Measurements from ENCODE around the gene LRRC75A.
"Not testable (repeated sequence)": the region's sequence is repeated elsewhere in the genome, so short reads cannot be mapped to it uniquely, and the experiment has no call there.

LRRC75A gene

DNA sequence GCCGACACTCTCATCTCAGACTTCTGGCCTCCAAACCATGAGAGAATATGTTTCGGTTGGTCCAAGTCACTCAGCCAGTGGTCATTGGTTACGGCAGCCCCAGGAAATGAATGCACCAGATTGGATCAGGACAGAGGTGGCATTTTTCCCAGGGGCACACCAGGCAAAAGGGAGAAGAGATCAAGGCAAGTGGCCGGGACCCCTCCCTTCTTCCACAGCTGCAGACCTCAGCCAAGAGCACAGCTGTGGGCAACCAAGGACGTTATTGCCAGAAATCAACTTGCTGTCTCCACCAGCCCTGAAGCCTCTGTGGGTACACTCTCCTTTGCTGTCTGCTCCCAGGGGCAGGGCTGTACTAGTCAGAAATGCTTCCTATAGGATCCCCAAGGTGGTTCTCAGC, 20.7 kb downstream of the LRRC75A start:
- no peak for DNase-seq

DNA sequence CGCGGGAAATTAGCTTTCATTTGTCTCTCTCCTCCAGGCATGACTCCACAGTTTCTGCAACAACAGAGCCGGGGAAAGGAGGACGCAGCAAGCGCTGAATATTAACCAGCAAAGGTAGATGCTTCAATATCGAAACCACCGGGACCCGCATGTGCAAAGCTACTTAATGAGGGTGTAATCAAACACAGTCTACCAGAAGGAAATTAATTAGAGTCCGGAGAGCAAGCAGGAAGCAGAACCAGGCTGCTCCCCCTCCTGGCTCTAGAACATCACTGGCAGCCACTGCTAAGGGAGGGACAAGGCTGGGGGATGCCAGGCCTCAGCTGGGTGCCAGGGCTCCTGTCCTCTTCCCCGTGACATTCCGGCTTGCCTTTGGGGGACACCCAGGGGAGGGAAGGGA, 21.7 kb downstream of the LRRC75A start:
- no peak for DNase-seq

DNA sequence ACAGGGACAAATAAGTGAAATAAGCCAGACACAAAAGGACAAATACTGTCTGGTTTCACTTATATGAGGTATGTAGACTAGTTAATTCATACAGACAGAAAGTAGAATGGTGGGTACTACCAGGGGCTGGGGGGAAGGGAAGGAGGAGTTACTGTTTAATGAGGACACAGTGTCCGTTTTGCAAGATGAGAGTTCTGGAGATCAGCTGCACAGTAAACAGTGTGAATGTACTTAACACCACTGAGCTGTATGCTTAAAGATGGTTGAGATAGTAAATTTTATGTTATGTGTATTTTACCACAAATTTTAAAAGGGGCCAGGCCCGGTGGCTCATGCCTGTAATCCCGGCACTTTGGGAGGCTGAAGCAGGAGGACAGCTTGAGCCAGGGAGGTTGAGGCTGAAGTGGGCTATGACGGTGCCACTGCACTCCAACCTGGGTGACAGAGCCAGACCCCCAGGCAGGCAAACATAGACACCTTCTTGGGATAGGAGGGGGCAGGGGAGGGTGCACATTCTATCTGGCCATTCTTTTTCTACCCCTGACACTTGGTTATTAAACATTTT, 23.5 kb downstream of the LRRC75A start:
- no peak for DNase-seq

DNA sequence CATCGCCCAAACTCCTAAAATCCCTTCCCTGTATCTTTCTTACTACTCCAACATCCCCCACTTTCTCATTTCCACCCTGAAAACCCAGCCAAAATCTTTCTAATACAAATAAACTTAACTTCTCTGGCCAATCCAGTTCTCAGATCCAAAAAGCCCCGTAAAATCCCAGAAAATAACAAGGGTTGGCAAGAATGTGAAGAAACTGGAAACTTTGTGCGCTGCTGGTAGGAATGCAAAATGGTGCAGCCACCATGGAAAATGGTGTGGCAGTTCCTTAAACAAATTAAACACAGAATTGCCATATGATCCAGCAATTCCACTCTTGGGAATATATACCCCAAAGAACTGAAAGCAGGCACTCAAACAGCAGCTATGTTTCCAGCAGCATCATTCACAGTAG, 24.1 kb downstream of the LRRC75A start:
- DNase-seq = no peak

DNA sequence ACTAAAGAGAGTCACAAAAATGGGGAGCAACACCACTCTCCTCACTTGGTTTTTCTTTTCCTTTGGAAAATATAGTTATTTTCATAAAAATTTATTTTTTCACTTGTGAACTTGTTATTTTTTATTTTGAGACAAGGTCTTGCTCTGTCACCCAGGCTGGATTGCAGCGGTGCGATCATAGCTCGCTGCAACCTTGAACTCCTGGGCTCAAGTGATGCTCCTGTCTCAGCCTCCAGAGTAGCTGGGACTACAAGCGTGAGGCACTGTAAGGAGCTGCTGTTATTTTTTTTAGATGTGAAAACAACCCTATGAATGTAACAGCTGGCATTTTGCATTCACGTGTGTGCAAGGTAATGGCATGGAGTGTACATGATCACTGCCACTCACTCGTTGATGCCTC, 24.9 kb downstream of the LRRC75A start:
- no peak for DNase-seq

DNA sequence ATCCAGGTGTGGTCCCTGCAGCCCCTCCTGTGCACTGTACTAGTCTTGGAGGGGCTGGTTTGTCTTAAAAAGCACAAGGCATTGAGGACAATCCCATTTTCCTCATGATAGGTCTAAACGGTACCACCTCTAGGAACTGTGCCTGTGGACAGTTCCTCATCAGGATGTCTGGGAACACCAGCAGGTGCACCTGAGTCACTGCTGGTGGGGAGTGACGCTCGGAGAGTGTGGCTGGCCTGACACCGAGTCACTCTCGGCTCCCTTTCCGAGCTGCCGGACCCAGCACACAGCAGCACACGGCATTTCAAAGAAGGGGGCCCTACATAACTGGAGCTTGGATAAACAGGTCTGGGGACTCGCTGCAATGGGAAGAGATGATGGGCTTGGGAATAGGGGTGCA, 25.6 kb downstream of the LRRC75A start:
- no peak for DNase-seq

DNA sequence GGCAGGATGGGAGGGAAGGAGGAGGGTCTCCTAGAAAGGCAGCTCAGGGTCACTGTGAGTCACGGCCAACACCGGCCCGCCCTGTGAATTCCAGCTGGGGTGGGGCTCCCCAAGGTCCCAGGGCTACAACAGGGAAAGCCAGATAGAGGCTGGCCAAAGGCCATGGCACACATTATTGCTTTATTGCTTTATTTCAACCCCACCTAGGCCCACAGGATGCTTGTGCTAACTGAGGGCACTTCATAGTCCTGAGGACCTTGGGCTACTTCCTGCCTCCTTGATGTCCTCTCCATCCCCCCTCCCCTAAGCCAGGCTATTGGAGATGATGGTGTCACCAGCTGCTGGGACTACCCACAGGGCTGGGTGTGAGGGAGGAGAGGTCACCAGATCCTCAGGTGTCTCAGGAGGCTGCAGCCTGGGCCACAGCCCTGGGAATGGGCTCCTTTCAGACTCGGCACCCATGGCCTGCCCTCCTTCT, 26.1 kb downstream of the LRRC75A start:
- DNase-seq = no peak

DNA sequence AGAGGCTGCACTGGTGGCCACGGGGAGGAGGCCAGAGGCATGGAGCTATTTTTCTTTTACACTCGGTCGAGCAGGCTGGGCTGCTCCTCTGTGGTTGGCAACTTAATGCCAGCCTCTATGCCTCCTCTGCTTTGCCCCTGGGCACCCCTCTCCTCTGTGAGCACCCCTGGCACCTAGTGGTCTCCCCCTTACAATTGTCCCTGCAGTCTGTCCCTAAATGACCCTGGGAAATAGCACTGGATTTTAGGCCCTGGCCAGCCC, 27.0 kb downstream of the LRRC75A start:
- DNase-seq = no peak

DNA sequence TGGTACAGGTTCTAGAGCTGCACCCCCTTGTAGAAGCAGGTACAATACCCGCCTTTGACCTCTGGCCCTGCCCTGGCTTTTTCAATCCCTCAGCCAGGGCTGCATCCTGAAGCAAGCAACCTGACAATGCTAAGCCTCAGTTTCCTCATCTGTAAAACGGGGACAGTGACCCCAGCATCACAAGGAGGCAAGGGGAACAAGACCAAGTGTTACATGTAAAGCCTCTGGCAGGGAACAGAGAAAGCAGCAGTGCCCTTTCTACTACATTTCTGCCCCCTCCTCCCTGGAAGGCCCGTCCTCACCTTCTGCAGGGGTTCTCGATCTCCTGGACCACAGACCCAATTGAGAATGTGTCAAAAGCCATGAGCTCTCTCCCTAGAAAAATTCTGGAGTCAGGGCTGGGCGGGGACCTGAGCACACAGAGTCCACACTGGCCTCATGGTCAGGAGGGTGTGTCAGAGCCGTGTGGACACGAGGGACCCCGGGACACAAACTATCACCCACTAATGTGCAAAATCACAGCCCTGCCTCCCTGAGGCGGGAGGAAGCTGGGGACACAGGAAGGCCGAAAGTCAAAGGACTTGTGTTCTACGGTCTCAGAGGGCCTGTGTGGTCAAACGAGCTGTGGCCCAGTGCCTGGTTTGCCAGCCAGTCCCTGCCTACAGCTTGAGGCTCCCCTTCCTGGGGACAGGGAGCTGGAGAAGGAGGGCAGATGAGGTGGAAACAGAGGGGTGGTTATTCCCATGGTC, 27.5 kb downstream of the LRRC75A start:
- DNase-seq = no peak

DNA sequence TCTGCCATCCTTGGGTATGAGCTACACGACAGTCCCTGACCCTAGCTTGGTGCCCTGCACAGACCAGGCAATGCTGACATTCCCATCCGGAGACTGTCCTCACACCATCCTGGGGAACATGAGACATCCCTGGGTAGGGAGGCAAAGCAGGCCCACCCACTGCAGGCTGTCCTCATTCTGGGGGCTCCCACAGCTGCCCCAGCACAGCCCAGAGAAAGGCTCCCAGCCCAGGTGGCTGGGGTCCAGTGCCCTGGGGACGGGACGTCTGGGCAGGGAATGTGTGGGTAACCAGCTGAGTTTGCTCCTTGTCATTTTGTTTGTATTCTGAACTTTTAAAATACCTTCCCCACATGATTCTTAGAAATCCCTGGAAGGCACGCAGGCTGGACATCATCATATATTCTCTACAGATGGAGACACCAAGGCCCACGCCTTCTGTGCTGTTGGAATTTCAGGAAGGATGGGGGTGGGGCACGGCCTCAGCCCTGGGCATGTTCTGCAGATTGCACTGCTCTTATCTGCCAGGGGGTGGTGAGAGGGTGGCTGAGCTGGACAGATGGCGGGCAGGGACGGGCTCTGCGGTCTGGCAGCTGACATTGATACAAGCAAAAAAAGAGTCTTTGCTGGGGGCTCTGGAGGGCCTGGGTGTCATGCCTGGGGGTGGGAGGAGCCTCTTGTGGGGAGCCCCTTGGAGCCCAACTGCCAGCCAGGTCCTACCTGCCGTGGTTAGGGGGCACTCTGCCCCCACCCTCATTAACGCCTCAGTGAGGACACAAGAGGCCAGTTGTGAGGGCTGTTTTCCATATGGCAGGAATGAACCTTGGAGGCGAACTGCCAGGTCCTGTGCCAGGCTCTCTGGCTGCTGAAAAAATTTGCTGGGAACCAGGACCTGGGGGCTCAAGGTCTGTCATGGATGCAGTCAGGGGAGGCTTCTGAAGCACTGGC, 28.4 kb downstream of the LRRC75A start:
- DNase-seq = peak; percentile 49

DNA sequence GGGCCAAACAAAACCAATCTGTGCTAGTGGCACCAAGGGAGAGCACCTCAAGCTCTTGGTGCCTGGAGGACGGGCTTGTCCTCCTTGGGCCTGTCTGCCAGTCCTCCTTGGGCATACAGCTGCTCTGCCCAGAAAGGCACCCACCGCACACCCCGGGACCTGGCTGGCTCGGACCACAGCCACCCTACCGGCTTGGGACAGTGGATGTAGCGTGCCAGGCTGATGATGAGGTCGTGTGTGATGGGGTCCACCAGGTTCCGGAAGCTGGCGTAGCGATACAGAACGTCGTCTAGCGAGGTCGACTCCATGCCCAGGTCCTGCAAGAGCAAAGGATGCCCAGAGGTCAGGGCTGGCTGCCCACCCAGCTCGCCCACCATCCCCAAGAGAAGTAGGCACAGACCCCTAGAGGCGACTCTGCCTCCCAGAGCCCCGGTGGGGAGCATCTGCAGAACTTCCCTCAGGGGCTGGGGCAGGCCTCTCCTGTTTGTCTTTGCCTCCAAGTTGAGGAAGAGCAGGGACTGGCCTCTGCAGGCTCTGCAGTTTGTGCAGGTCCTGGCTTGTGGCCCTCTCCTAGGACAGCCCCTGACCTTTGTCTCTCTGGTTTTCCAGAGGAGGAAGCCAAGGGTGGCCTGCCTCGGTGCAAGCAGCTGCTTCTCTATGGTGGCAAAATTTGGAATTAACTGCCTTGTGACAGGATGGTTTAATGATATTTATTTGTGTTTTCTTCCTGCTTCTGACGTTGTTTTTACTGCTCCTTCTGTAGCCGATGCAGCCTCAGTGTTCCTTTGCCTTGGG, 29.7 kb downstream of the LRRC75A start:
- no peak for DNase-seq

DNA sequence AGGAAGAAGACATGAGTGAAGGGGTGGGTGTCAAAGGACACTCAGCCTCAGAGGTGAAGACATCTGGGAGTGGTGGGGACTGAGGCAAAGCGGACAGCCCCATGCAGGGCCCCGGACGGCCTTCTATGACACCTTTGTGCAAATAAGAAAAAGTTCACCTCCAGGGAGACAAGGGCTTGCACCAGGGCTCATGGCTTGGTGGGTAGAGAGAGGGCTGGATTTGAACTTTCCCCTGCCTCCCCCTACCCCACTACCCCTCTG, 30.5 kb downstream of the LRRC75A start:
- no peak for DNase-seq

DNA sequence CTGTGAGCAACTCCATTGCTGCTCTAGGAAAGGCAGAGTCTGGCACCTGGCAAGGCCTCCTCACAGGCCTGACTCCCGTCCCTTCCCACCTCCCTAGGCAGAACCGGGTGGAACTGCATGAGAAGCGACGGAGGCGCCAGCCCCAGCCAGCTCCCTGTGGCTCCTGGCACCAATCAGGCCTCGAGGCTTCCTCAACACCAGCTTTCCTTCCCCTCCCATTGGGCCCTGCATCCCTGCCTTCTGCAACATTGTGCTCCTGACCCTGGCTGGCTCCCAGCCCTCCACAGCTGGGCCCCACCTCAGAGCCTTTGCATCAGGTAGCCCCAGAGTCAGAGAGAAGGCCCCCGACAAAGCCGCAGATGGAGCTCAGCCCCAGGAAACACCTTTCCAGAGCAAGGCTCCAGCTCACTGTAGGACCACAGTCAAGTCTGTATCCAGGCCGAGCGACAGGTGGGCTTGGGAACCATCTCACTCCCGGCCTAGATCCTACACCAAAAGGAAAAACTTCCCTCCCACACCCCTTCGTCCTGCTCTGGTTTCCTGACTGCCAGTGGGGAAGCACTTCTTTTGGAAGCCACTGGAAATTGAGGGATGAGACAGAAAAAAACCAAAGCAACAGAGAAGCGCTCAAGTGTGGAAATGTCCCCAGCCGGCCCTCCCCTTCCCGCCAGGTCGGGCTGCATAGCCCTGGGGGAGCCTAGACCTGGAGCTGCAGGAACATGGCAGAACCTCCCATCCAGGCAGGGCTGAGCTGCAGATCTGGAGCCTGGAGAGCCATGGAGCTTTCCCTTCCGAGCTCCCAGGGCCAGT, 31.0 kb downstream of the LRRC75A start:
- DNase-seq = no peak

DNA sequence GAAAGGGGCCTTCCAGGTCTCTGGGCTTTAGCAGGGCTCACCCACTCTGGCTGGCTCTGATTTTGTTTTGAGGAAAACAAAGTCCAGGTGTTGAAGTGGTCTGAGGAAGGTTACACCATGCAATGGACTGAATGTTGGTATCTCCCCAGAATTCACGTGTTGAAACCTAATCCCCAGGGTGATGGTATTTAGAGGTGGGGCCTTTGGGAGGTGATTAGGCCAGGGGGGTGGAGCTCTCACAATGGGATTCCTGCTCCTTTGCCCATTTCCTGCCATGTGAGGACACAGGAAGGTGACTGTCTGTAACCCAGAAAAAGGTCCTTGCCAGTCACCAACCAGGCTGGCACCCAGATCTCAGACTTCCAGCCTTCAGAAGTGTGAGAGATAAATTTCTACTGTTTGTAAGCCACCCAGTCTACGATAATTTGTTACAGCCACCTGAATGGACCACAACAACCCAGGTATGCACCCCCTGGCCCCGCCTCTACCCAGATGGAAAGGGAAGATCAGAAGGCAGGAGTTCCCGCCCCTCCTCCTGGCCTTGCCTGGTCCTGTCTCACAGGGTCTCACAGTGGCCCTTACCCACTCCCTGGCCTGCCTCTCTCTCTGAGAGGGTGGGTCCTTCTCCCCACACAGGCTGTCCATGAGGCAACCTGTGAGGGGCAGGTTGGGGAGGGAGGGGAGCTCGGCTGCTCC, 32.0 kb downstream of the LRRC75A start:
- no peak for DNase-seq

DNA sequence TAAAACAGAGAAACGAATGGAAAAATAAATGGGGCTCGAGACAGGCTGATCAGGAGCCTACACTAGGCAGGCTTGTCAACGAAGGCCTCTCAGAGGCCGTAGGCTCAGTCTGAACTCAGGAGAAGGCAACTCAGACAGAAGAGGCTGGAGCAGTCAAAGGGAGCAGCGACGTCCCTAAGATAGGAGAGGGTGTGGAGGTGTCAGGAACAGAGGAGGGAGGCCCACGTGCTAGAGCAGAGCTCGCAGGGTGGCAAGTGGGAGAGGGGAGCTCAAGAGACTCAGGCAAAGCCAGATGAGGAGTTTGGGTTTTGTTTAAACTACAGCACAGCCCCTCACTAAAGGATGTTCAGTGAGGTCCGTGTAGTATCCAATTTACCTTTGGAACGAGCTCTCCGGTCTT, 32.7 kb downstream of the LRRC75A start:
- no peak for DNase-seq

DNA sequence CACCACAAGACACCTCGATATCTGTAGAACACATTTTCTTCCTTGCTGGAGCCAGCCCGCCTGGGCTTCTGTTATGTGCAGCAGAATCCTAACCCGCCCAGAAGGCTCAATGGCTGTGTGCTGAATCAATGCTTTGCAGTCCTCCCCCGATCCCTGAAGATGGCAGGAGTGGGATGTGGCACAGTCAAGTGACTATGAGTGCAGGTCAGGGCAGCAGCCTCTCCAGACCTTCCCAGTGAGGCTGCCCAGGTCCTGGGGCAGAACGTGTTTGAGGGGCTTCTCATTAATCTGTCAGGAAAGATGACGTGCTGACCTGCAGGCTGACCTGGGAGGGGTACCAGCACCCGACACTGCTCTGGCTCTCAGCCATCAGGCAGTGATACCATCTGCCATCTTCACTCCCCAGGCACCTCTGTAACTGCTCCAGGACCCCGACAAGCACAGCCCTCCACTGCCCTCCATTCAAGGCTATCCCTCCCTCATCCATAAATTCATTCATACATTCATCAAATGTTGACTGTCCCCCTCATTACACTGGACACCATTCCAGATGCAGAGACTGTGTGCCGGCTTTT, 35.2 kb downstream of the LRRC75A start:
- no peak for DNase-seq

DNA sequence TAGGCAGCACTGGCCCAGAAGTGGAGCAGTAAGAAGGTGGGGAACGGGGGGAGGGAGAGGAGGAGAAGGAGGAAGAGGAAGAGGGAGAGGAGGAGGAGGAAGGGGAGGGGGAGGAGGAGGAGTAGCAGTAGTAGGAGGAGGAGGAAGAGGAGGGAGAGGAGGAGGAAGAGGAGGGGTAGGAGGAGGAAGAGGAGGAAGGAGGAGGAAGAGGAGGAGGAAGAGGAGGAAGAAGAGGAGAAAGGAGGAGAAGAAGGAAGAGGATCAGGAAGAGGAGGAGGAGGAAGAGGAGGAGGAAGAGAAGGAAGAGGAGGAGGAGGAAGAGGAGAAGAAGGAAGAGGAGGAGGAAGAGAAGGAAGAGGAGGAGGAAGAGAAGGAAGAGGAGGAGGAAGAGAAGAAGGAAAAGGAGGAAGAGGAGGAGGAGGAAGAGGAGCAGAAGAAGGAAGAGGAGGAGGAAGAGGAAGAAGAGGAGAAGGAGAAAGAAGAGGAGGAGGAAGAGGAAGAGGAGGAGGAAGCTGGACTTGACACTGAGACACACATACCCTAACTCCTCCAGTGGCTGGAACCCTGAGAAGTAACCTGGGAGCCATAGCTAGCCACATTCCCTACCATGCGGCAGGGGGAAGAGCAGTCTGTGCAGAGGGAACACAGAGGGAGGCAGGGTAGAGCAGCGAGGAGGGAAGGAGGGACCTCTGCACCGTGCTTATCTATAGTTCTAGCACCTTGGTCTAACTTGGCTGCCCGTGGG, 35.8 kb downstream of the LRRC75A start:
- DNase-seq = no peak

DNA sequence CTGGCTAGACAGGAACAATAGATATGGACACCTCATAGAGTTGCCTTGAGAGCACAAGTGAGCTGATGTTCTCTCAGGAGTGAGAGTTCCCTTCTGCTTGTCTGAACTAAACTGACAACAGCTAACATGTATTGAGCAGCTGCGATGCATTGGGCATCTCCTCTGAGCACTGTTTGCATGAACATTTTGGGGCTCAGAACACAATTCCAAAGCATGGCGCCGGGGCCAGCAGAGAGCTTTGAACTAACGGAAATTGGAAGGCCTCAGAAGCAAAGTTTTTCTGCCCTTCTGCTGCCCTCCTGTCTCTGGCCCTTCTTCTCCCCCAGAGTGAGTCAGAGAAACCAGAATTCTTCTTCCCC, 38.5 kb downstream of the LRRC75A start:
- DNase-seq = no peak

DNA sequence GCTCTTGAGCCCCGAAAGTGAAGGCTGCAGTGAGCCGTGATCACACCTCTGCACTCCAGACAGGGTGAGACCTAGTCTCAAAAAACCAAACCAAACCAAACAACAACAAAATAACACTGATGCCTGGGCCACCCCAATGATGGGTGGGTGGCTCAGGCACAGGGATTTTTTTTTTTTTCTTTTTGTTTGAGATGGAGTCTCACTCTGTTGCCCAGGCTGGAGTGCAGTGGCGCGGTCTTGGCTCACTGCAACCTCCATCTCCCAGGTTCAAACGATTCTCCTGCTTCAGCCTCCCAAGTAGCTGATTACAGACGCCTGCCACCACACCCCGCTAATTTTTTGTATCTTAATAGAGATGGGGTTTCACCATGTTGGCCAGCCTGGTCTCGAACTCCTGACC, 39.7 kb downstream of the LRRC75A start:
- DNase-seq = not testable (repeated sequence)

DNA sequence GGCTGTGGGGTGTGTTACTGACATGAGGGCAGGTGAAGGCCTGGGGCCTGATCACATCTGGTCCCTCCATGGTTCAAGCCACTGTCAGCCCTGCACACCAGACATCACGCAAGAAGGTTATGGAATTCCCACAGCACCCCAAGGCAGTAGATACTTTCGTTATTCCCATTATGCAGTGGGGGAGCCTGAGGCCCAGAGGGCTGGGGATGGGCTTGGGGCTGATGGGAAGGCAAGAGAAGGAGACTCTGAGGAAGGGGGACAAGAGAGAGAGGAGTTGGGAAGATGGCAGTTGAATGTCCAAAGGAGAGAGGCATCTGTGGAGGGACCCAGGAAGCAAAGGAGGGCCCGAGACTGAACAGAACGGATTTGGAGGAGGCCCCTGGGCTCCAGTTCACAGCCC, 42.0 kb downstream of the LRRC75A start:
- no peak for DNase-seq

DNA sequence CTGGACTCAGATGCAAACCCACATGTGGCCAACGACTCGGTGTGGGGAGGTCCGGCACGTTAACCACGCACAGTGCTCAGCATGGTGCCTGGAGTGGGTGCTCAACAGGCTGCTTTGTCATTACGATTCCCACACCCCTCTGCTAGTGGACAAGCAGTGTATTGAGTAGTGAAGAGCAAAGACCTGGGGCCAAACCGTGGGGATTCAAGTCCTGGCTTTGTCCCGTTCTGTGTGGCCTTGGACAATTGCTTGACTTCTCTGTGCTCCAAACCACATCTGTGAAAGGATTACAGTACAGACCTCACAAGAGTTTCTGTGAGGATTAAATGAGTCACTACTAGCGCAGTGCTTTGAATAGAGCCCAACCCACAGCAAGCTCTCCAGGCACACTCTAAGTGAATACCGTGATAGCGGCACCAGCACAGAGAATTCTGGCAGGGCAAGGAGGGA, 42.8 kb downstream of the LRRC75A start:
- DNase-seq = peak; percentile 55
